Spleen (tissue), 7 donors: ENCODE measurements around the gene FRMD4A.

ENCODE experiments used
- POLR2A ChIP-seq, 3 donors: fragments of 450-650 bp; IDR thresholded peaks; one replicate each; pipeline ENCODE4 v1.5.1; 2017; ENCODE audit warnings: antibody characterized with exemption in 3 of 3, mild to moderate bottlenecking in 1 of 3
- TF ChIP-seq, protein P1 (sequence below), 11 experiments: fragments of 200-600 bp in 7 of 11; fragments of 450-650 bp in 4 of 11; sonication (generic) in 4 of 11; IDR thresholded peaks in 8 of 11; conservative IDR thresholded peaks in 3 of 11; 1 replicate in 7 of 11; 2 replicates in 4 of 11; pipeline versions ENCODE4 v1.4.0 to v1.8.0; 2016 to 2021; ENCODE audit warnings: antibody characterized with exemption in 11 of 11, inconsistent platforms in 4 of 11, mild to moderate bottlenecking in 1 of 11
- donor health status: DM: no; HTN: no; CAD: no; lungs with moderate emphysema.
- donor health status: DM: no; HTN: no; CAD: no.
- donor health status: DM: no; HTN: no; CAD: no.

DNA sequence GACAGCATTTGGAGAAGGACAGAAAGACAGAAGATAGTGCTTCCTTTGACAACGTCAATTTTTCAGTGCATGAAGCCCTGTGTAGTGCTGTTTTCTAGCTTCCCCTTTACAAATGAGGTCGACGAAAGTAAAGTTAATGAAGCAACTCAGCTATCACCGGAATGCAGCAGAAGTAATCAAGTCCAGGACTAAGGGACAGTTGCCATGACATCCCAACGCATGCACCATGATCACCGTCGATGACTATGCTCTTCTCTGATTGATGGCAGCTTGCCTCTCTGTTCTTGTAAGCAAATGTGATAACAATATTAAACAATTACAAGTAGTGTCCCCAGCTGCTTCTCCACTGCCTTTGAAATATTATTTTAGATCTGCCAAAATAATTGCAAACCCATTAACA, 205.8 kb downstream of the FRMD4A start:
- TF ChIP-seq, protein P1, sequence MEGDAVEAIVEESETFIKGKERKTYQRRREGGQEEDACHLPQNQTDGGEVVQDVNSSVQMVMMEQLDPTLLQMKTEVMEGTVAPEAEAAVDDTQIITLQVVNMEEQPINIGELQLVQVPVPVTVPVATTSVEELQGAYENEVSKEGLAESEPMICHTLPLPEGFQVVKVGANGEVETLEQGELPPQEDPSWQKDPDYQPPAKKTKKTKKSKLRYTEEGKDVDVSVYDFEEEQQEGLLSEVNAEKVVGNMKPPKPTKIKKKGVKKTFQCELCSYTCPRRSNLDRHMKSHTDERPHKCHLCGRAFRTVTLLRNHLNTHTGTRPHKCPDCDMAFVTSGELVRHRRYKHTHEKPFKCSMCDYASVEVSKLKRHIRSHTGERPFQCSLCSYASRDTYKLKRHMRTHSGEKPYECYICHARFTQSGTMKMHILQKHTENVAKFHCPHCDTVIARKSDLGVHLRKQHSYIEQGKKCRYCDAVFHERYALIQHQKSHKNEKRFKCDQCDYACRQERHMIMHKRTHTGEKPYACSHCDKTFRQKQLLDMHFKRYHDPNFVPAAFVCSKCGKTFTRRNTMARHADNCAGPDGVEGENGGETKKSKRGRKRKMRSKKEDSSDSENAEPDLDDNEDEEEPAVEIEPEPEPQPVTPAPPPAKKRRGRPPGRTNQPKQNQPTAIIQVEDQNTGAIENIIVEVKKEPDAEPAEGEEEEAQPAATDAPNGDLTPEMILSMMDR (IDR thresholded peaks at IDR 0.05 in 8 of 11, conservative IDR thresholded peaks at IDR 0.05 in 3 of 11), result no peak
- no peak for TF ChIP-seq POLR2A (IDR thresholded peaks at IDR 0.05)
